ENCODE data around the gene NFIB.

- TF ChIP-seq EZH2 (IDR thresholded peaks at IDR 0.05; ENCODE audit: insufficient read depth, poor library complexity, severe bottlenecking), result no peak
- no peak for TF ChIP-seq EZH2phosphoT487 (IDR thresholded peaks at IDR 0.05; ENCODE audit: insufficient read depth, low read depth)
Measured at GRCh38 chr9:14136047-14136635, 177.8 kb downstream of the NFIB start.

Data from GM23248 (cell line).